HFFc6 (cell line): ENCODE data around the gene PRSS48. TPM values are rescaled to one million over a fixed set of nuclear protein-coding genes. Genes with fewer than 3 reads are reported as not detected.

Experiments
- DNase-seq: peaks from one replicate; pipeline ENCODE4 v3.0.0-alpha.2; 2018
- H3K27ac Mint-ChIP-seq: 2 replicates; pipeline ENCODE4 v1.8.0; 2020; ENCODE audit warnings: mild to moderate bottlenecking, mixed read lengths
- H3K27me3 Mint-ChIP-seq: 2 replicates; pipeline ENCODE4 v1.8.0; 2021; ENCODE audit warnings: mild to moderate bottlenecking, moderate library complexity, mixed read lengths; ENCODE audit not compliant: insufficient read depth
- H3K36me3 Mint-ChIP-seq: 2 replicates; pipeline ENCODE4 v1.8.0; 2021; ENCODE audit warnings: low read depth, mixed read lengths
- H3K4me1 Mint-ChIP-seq: 2 replicates; pipeline ENCODE4 v1.8.0; 2020; ENCODE audit warnings: low read depth, mixed read lengths
- H3K4me3 Mint-ChIP-seq: 2 replicates; pipeline ENCODE4 v1.8.0; 2020; ENCODE audit warnings: mild to moderate bottlenecking, moderate library complexity, mixed read lengths
- H3K9me3 Mint-ChIP-seq: 2 replicates; pipeline ENCODE4 v1.8.0; 2020; ENCODE audit warnings: mild to moderate bottlenecking, mixed read lengths
- CTCF ChIP-seq: fragments of 200-600 bp; sonication (generic); IDR thresholded peaks from 2 replicates; pipeline ENCODE4 v1.5.0; 2021; ENCODE audit warnings: antibody characterized with exemption, mild to moderate bottlenecking
- total RNA-seq, 6 experiments: library from RNA; stranded (reverse); fragmentation: NEBNext Ultra II Directional; extraction: Animal tissue kit (Norgen Biotek cat#: 25700); gene quantifications; 2 replicates in 1 of 6; 3 replicates in 5 of 6; pipeline ENCODE4 v1.2.3, GENCODE V29; 2021

PRSS48 gene
- total RNA-seq, 6 experiments from 2014 or later: not detected

GRCh38 chr4:151324752-151325110 is 47.8 kb downstream of the PRSS48 start:
- peak overlapping the region; percentile 13 for H3K27ac Mint-ChIP-seq
- peaks cover 55% of the 10 kb centered on the region for H3K4me1 Mint-ChIP-seq
- no peaks in the 10 kb centered on the region for H3K9me3 Mint-ChIP-seq
- no peak for TF ChIP-seq CTCF
- H3K36me3 Mint-ChIP-seq: no peaks in the 10 kb centered on the region
- peak overlapping the region; percentile 89 for H3K4me3 Mint-ChIP-seq
- DNase-seq: peak; percentile 75
- no peaks in the 10 kb centered on the region; the same call in 1 of the 2 replicates for H3K27me3 Mint-ChIP-seq

GRCh38 chr4:151325111-151325948 is 48.4 kb downstream of the PRSS48 start, which contains the start of gene SH3D19:
TSS of gene SH3D19 (minus strand) at chr4:151325605. CDS start at chr4:151325352, 253 bp downstream.
- no peaks in the 10 kb centered on the region for H3K9me3 Mint-ChIP-seq
- no peaks in the 10 kb centered on the region; the same call in 1 of the 2 replicates for H3K27me3 Mint-ChIP-seq
- H3K36me3 Mint-ChIP-seq: no peaks in the 10 kb centered on the region
- TF ChIP-seq CTCF: no peak
- H3K27ac Mint-ChIP-seq: peak within 1 kb of the TSS; percentile 88
- peak within 1 kb of the TSS; percentile 98 for H3K4me3 Mint-ChIP-seq
- peaks cover 58% of the 10 kb centered on the region for H3K4me1 Mint-ChIP-seq
- DNase-seq: peak; percentile 31

- DNase-seq: no peak
- H3K27me3 Mint-ChIP-seq: no peaks in the 10 kb centered on the region; the same call in none of the 2 replicates
Measured at GRCh38 chr4:151325949-151326246, 48.9 kb downstream of the PRSS48 start.

GRCh38 chr4:151329217-151330007 is 52.5 kb downstream of the PRSS48 start:
- peak; percentile 44 for DNase-seq
- no peaks in the 10 kb centered on the region for H3K36me3 Mint-ChIP-seq

More at GRCh38 chr4:151325949-151326246, 48.9 kb downstream of the PRSS48 start:
- no peak for TF ChIP-seq CTCF
- Mint-ChIP-seq H3K4me3 (peak overlapping the region; percentile 98), H3K4me1 (peaks cover 62% of the 10 kb centered on the region), H3K9me3 (no peaks in the 10 kb centered on the region), H3K27ac (peak overlapping the region; percentile 88), H3K36me3 (no peaks in the 10 kb centered on the region)

More at GRCh38 chr4:151329217-151330007, 52.5 kb downstream of the PRSS48 start:
- no peaks in the 10 kb centered on the region for H3K9me3 Mint-ChIP-seq
- H3K4me1 Mint-ChIP-seq: peaks cover 41% of the 10 kb centered on the region
- H3K4me3 Mint-ChIP-seq: no peak overlapping the region
- H3K27me3 Mint-ChIP-seq: no peaks in the 10 kb centered on the region; the same call in none of the 2 replicates
- TF ChIP-seq CTCF: no peak
- H3K27ac Mint-ChIP-seq: peak overlapping the region; percentile 36; the same call in 1 of the 2 replicates
